Measurements from ENCODE around the gene SLC2A1.
A peak's percentile ranks its signal among the peaks of the same experiment; 100 is the strongest.

SLC2A1 gene

GRCh38 chr1:42944246-42944928, 14.3 kb downstream of the SLC2A1 start:
- H3K4me1 ChIP-seq: peaks cover 38% of the 10 kb centered on the region
- peaks cover 12% of the 10 kb centered on the region for H3K79me2 ChIP-seq

DNA sequence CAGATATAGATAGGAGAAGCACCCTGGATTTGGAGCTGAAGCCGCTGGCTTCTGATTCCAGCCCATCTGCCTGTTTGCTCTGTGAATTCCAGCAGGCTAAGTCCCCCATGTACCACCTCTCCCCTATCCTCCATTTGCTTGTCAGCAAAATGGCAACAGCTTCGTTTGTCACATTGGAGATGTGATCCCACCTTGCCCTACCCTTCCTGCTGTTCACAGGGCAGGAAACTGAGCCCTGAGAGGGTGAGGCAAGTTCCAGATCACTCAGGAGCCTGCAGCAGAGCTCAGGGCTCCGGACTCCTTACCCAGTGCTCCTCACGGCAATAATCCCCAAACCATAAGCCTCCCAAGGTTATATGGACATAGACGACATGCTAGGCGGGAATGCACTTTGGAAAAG, 14.9 kb downstream of the SLC2A1 start:
- Histone ChIP-seq H3K36me3 (ENCODE audit: control insufficient read depth, insufficient read depth, low read length) (no peaks in the 10 kb centered on the region), H2AFZ (no peak overlapping the region), H3K4me1 (peaks cover 40% of the 10 kb centered on the region), H3K27ac (peak overlapping the region; percentile 92), H3K9ac (no peak overlapping the region), H3K4me2 (ENCODE audit: low read length) (peak overlapping the region; percentile 41), H3K4me3 (ENCODE audit: low read depth, low read length) (peak overlapping the region; percentile 26), H3K9me3 (ENCODE audit: control insufficient read depth, low read length) (no peaks in the 10 kb centered on the region), H3K79me2 (peaks cover 13% of the 10 kb centered on the region), H3K27me3 (ENCODE audit: control insufficient read depth, insufficient read depth, low read length) (no peaks in the 10 kb centered on the region)
- TF ChIP-seq CTCF (IDR thresholded peaks at IDR 0.05): no peak

More at GRCh38 chr1:42944246-42944928, 14.3 kb downstream of the SLC2A1 start:
- Histone ChIP-seq H3K4me2 (ENCODE audit: low read length) (peak overlapping the region; percentile 41), H3K9me3 (ENCODE audit: control insufficient read depth, low read length) (no peaks in the 10 kb centered on the region), H3K27ac (peak overlapping the region; percentile 92), H3K4me3 (ENCODE audit: low read depth, low read length) (peak overlapping the region; percentile 26), H2AFZ (no peak overlapping the region), H3K27me3 (ENCODE audit: control insufficient read depth, insufficient read depth, low read length) (no peaks in the 10 kb centered on the region), H3K36me3 (ENCODE audit: control insufficient read depth, insufficient read depth, low read length) (no peaks in the 10 kb centered on the region), H3K9ac (no peak overlapping the region)
- TF ChIP-seq CTCF (IDR thresholded peaks at IDR 0.05): no peak

DNA sequence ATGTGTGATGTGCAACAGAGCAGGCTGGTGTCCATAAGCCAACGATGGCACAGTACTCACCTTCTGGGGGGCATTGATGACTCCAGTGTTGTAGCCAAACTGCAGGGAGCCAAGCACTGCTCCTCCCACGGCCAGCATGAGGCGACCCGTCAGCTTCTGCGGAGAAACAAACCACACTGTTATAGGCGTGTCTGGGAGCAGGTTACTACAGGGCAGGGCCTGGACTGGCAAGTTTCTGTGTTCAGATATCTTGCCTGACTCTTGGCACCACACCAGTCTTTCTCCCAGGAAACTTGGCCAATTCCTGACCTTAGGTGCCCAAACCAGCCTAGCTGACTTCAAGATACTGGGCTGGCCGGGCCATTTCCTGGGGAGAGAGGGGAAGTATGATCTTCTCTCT, 15.5 kb downstream of the SLC2A1 start:
- Histone ChIP-seq H3K4me1 (peaks cover 38% of the 10 kb centered on the region), H3K4me2 (ENCODE audit: low read length) (peak overlapping the region; percentile 41), H3K36me3 (ENCODE audit: control insufficient read depth, insufficient read depth, low read length) (no peaks in the 10 kb centered on the region), H3K9me3 (ENCODE audit: control insufficient read depth, low read length) (no peaks in the 10 kb centered on the region), H3K27ac (peak overlapping the region; percentile 92), H3K27me3 (ENCODE audit: control insufficient read depth, insufficient read depth, low read length) (no peaks in the 10 kb centered on the region), H2AFZ (no peak overlapping the region), H3K4me3 (ENCODE audit: low read depth, low read length) (peak overlapping the region; percentile 25), H3K9ac (no peak overlapping the region), H3K79me2 (peaks cover 13% of the 10 kb centered on the region)
- no peak for TF ChIP-seq CTCF (IDR thresholded peaks at IDR 0.05)

DNA sequence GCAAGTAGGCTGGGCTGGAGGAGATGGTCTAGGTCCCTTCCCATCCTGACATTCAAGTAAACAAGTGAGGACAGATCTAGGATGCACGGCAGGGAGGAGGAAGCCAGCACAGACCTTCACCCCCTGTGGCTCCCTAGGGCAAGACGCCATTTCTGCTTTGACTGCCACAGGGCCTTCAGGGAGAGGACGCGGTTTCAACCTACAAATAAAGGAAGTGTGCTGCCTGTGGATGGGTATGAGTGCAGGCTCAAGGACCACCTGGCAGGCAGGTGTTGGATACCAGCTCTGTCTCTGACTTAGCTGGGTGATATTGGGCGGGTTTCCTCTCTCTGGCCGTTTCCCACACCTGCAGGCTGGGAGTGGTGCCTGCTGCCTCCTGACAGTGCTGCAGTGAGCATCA, 16.2 kb downstream of the SLC2A1 start:
- Histone ChIP-seq H3K27me3 (ENCODE audit: control insufficient read depth, insufficient read depth, low read length) (no peaks in the 10 kb centered on the region), H3K36me3 (ENCODE audit: control insufficient read depth, insufficient read depth, low read length) (no peaks in the 10 kb centered on the region), H3K9ac (no peak overlapping the region), H3K4me1 (peaks cover 35% of the 10 kb centered on the region), H3K79me2 (peaks cover 15% of the 10 kb centered on the region), H3K27ac (peak overlapping the region; percentile 92), H3K4me3 (ENCODE audit: low read depth, low read length) (no peak overlapping the region), H2AFZ (no peak overlapping the region), H3K9me3 (ENCODE audit: control insufficient read depth, low read length) (no peaks in the 10 kb centered on the region), H3K4me2 (ENCODE audit: low read length) (peak overlapping the region; percentile 41)
- TF ChIP-seq CTCF (IDR thresholded peaks at IDR 0.05): no peak

Data from parathyroid adenoma (tissue), 2 donors.